HepG2 (cell line): ENCODE measurements around the gene STN1. TPM values are rescaled to one million over a fixed set of nuclear protein-coding genes. Genes with fewer than 3 reads are reported as not detected.

Experiments used
- DBP ChIP-seq: sonication (generic); formaldehyde crosslinking; IDR thresholded peaks from 2 replicates; pipeline ENCODE4 v1.4.0; 2020; ENCODE audit warnings: missing genetic modification reagents; ENCODE audit errors: not compliant biosample characterization
- MAZ ChIP-seq, 2 experiments: sonication (generic) in 1 of 2; formaldehyde crosslinking in 1 of 2; IDR thresholded peaks; 2 replicates each; pipeline versions ENCODE4 v1.5.0 to v1.6.1; 2012 to 2020; ENCODE audit warnings: low read depth in 2 of 2, mild to moderate bottlenecking in 2 of 2, borderline replicate concordance in 1 of 2, improper control_type of control experiment in 1 of 2, low read length in 1 of 2, missing genetic modification reagents in 1 of 2, moderate library complexity in 1 of 2
- MTF2 ChIP-seq: sonication (generic); formaldehyde crosslinking; IDR thresholded peaks from 2 replicates; pipeline ENCODE4 v1.5.0; 2020; ENCODE audit warnings: missing genetic modification reagents, borderline replicate concordance
- PBX2 ChIP-seq: IDR thresholded peaks from 2 replicates; pipeline ENCODE4 v1.6.1; 2016; ENCODE audit warnings: control low read depth
- PHF21A ChIP-seq: sonication (generic); formaldehyde crosslinking; IDR thresholded peaks from 2 replicates; pipeline ENCODE4 v1.5.0; 2020; ENCODE audit warnings: mild to moderate bottlenecking, missing genetic modification reagents
- PRDM15 ChIP-seq: sonication (generic); formaldehyde crosslinking; IDR thresholded peaks from 2 replicates; pipeline ENCODE4 v1.4.0; 2020; ENCODE audit warnings: missing genetic modification reagents
- ZFYVE20 ChIP-seq: sonication (generic); formaldehyde crosslinking; IDR thresholded peaks from 2 replicates; pipeline ENCODE4 v1.8.0; 2023; ENCODE audit warnings: low read depth, mild to moderate bottlenecking, moderate library complexity, missing genetic modification reagents, borderline replicate concordance
- ZNF124 ChIP-seq: sonication (generic); formaldehyde crosslinking; IDR thresholded peaks from 2 replicates; pipeline ENCODE4 v1.4.0; 2020; ENCODE audit warnings: missing genetic modification reagents
- ZNF547 ChIP-seq: sonication (generic); formaldehyde crosslinking; IDR thresholded peaks from 2 replicates; pipeline ENCODE4 v1.5.1; 2020; ENCODE audit warnings: mild to moderate bottlenecking, missing genetic modification reagents
- ZNF678 ChIP-seq: sonication (generic); formaldehyde crosslinking; IDR thresholded peaks from 2 replicates; pipeline ENCODE4 v1.4.0; 2020; ENCODE audit warnings: mild to moderate bottlenecking, missing genetic modification reagents
- ZNF710 ChIP-seq: sonication (generic); formaldehyde crosslinking; IDR thresholded peaks from 2 replicates; pipeline ENCODE4 v1.5.0; 2020; ENCODE audit warnings: mild to moderate bottlenecking, missing genetic modification reagents, borderline replicate concordance
- polyA plus RNA-seq, 8 experiments: library from polyadenylated mRNA; depleted of rRNA in 3 of 8; stranded (reverse) in 7 of 8; unstranded in 1 of 8; fragments of >200 nt; fragmentation: Illumina TruSeq in 4 of 8; extraction: Trizol in 4 of 8; gene quantifications; 2 replicates each; pipeline versions ENCODE4 v1.2.1 to v1.2.3, GENCODE V29; 2011 to 2016; ENCODE audit warnings: low read depth in 4 of 8, missing spikeins in 1 of 8, mixed read lengths in 1 of 8; ENCODE audit not compliant: insufficient read depth in 1 of 8
- total RNA-seq, 5 experiments: library from RNA; depleted of rRNA; stranded (reverse); fragments of >200 nt; fragmentation: Illumina TruSeq; extraction: Trizol; gene quantifications; 2 replicates each; pipeline ENCODE4 v1.2.3, GENCODE V29; 2016; ENCODE audit warnings: low read depth in 1 of 5

The STN1 gene
- total and polyA plus RNA-seq, 2 of the 13 experiments (the other 11 are each of a cell fraction or from before 2014, with no cell fraction given): 17.6 to 22.7 TPM

GRCh38 chr10:103850572-103850895, 67.5 kb downstream of the STN1 start (continued):
- TF ChIP-seq MTF2 (CRISPR knock-in tag) (no peak), MAZ (IDR thresholded peaks at IDR 0.05; ENCODE audit: borderline replicate concordance, low read depth, low read length) (no peak), MAZ (CRISPR knock-in tag; IDR thresholded peaks at IDR 0.05; ENCODE audit: low read depth) (no peak), ZNF124 (CRISPR knock-in tag) (no peak), ZNF710 (CRISPR knock-in tag) (no peak), ZNF547 (CRISPR knock-in tag) (no peak), PBX2 (CRISPR knock-in tag) (no peak), ZFYVE20 (no peak), ZNF678 (CRISPR knock-in tag) (no peak), PHF21A (CRISPR knock-in tag) (no peak), PRDM15 (CRISPR knock-in tag) (no peak), DBP (CRISPR knock-in tag) (no peak)
